GM08714 (cell line): ENCODE data around the gene MED13L.

ENCODE experiments used
- H3K4me3 ChIP-seq: fragments of 200-500 bp; sonication (Bioruptor generic); 2 replicates; pipeline ENCODE4 v1.5.1; 2014; ENCODE audit warnings: mild to moderate bottlenecking, low read length, inconsistent platforms
- ZNF274 ChIP-seq: IDR thresholded peaks from 2 replicates; pipeline ENCODE4 v1.6.1; 2012; ENCODE audit warnings: mild to moderate bottlenecking, low read depth, low read length

The MED13L gene

DNA sequence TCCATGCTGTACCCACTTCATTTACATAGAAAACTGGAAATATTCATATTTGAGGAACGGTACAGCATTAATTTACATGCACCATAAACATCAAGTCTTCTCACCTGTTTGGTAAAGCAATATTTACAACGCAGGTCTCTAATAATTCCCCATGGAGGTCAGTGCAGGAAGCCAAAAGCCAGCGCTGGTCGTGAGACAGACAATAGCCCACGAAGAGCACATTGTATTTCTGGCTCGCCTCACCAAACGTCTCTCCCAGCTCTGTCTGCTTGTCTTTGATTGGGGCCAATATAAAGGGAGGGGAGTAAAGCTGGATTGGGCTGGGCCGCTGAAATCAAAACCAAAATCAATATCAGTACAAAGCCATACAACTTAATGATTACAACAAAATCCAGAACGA is 302.1 kb downstream of the MED13L start:
- no peak for TF ChIP-seq ZNF274
- H3K4me3 ChIP-seq = no peak overlapping the region

DNA sequence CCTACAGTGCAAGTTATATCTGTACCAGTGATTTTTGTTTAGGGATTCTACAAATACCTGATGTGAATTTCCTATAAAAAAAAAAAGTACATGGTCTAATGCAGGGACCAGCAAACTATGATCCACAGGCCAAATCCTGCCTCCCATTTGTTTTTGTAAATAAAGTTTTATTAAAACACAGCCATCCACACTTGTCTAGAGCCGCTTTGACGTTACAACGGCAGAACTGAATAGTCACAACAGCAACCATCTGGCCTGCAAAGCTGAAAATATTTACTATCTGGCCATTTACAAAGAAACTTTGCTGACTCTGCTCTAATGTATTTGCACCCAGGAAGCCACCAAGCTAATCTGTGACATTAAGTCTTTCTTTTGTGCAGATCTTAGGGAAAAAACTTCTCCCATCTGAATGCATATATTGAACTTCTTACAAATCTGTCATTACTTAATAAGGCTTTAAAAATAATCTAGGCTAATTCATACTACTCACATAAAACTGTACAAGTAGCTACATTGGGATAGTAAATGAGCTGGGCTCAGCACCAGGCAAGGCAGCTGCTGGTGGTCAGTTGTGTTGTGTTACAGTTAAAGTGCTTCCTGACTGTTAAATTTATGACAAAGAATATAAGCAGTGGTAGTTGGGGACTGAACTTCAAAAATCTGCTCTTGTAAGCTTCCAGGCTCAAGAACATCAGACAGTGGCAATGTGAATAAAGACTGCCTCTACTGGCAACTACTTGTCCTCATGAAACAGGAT is 303.3 kb downstream of the MED13L start:
- no peak for TF ChIP-seq ZNF274
- H3K4me3 ChIP-seq = no peak overlapping the region

DNA sequence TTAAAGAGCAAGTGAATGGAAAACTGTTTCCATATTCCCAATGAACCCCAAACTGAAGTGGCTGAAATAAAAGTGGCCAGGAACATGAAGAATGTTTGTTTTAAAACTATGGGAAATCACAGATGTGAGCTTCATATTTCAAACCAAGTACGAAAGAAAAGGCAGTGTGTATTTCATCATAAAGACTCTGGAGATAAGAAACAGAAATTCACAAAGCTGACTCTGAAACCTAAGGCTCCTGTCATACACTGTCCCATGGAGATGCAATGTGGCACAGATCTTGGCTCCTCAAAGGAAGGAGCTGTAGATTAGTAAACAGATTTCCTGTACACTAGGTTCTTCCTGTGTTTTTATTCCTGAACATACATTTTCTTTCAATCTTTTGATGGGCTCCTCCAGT is 304.4 kb downstream of the MED13L start:
- TF ChIP-seq ZNF274 = no peak
- H3K4me3 ChIP-seq = no peak overlapping the region

DNA sequence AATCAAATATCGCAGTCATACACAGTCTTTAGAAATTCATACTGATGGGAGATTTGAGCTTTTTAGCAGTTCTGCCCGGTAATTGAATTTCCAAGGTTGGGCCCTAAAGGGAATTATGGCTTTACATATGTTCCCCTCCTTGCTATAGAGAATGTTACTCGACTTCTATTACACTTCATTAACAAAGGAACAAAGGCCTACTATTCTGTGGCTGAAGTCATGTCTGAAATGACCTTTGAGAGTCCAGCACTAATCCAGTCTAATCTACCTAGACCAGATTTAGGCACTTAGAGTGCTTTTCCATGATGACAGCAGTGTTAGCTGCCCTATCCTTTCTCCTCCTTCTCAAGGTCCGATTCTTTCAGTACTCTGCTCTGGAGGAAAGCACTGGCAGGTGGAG is 305.3 kb downstream of the MED13L start:
- H3K4me3 ChIP-seq = no peak overlapping the region
- TF ChIP-seq ZNF274 = no peak

DNA sequence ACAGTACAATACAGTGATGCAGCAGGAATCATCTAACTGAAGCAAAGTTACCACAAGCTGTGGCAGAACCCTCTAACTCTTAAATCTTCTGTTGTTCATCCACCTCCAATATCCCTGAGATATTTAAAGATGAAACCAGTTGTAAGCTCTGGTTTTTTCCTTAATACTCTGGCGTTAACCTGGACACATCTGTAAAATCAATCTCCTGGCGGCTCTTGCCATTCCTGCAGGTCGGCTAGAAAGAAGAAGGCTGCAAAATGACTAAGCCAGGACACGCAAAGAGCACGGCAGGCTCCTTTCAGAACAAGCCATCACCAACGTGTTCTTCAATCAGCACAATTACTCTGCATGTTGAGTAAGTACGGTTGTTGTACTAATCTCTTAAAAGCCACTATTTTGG is 309.3 kb downstream of the MED13L start:
- no peak for TF ChIP-seq ZNF274
- no peak overlapping the region for H3K4me3 ChIP-seq

GRCh38 chr12:115966376-115966775 is 311.1 kb downstream of the MED13L start:
- no peak for TF ChIP-seq ZNF274
- H3K4me3 ChIP-seq = no peak overlapping the region

DNA sequence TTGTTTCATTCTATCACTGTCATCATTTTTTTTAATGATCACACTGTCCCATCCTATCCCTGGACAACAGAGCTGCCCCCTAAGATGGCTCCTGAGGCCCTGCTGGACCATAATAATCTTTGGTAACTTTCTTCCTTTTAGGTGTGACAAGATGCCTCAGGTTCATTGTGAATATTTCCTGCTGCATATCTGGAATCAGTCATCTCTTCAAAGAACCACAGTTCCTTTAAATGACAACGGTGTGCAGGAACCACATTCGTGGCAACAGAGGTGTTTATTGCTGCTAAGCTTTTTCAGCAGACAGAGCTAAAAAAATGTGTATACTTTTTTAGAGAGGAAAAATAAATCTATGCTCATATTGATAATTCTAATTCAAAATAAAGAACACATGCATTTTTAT is 312.9 kb downstream of the MED13L start:
- TF ChIP-seq ZNF274 = no peak
- no peak overlapping the region for H3K4me3 ChIP-seq

DNA sequence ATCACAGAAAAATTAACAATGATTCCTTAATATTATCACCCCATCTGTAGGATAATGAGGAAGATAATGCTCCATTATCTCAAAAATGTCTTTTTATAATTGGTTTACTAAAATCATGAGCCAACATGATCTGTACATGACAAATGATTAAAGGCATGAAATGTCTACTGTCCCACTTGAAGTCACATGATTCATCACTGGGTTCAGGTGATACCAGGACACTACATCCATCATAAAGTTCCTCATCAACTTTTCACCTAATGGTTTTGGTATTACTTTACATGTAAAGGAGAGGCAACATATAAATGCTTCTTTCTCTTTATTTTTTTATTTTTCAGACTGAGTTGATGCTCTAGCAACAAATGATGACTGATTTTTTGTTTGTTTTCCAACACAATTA is 313.3 kb downstream of the MED13L start:
- H3K4me3 ChIP-seq = no peak overlapping the region
- TF ChIP-seq ZNF274 = no peak

- no peak for TF ChIP-seq ZNF274
- no peak overlapping the region for H3K4me3 ChIP-seq
Observed at GRCh38 chr12:115962216-115962615, 315.3 kb downstream of the MED13L start.

GRCh38 chr12:115960868-115961802 is 316.4 kb downstream of the MED13L start:
- no peak for TF ChIP-seq ZNF274
- no peak overlapping the region for H3K4me3 ChIP-seq

DNA sequence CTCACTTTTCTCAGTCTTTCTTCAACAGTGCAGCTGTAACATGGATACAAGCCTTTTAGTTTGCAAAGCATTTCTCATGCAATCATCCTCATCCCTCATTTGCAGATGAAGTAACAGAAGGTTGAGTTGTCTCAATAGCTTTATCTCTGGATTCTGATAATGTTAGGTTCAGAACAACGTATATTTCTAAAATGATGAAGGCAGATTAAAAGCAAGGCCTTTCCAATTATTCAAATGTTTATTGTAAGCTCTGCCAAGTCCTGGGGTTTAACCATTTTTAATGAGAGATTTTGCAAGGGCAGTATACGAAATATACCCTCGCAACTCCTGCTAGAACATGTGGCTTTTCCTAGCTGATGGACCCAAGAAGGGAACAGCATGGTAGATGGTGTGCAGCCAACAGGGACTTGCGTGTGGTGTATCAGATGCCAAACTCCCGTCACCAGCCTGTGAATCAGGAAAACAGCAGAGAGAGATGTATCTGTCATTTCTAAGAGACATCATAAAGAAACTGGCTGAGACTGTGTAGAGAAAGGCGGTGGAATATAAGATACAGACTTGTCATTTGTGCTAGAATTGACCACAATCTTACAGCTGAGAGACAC is 319.7 kb downstream of the MED13L start:
- H3K4me3 ChIP-seq = no peak overlapping the region
- no peak for TF ChIP-seq ZNF274

DNA sequence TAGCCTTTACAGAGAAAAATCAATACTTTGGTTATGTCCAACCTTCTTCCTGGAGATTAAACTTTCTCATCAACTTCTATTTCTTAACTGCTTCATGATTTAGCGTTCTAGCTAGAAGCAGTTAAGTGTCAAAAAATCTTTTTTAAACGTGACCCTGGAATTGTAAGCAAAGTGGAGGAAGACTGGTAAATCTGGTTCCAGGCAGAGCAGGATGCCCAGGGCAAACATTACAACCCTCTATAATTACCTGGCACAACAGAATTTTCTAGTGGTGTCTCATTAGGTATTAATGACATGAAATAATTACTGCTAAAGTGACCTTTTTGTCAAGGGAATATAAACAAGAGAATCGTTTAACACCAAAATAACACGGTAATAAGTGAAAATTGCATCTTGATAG is 320.8 kb downstream of the MED13L start:
- TF ChIP-seq ZNF274 = no peak

DNA sequence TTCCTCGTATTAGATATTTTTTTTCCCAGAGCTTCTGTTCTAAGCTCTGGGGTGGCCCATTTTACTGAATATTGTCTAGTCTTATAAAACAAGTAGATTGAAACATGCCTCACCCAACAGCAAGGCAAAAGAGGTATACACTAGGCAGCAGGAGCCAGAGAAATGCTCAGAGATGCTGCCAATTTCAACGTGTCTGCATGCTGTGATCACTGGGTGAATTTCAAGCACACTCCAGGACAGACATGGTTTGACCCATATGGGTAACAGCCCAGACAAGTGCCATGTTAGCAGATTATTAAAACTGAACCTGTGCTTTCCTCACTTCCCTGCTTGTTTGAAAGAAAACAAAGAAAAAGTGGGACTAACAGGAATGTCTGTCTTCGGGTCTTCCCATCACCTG is 321.3 kb downstream of the MED13L start:
- TF ChIP-seq ZNF274 = no peak
- no peak overlapping the region for H3K4me3 ChIP-seq

More for the DNA sequence above, 320.8 kb downstream of the MED13L start:
- H3K4me3 ChIP-seq = no peak overlapping the region

DNA sequence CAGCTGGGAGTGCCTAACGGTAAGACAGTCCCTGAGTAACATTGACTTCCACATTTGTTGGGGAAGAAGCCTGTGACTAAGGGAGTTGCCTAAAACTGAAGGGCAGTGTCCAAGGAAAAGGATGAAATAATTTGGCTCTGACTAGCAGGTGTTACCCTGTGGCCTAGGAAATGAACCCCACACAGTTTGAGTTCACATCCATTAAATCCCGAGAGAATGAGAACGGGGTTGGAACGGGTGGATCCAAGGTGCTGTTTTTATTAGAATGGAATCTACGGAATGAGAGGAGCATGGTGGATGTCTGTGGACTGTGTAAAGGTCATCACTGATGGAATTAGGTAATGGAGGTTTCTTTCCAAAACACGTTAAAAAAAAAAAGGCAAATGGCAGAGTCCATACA is 324.0 kb downstream of the MED13L start:
- H3K4me3 ChIP-seq = no peak overlapping the region
- TF ChIP-seq ZNF274 = no peak

DNA sequence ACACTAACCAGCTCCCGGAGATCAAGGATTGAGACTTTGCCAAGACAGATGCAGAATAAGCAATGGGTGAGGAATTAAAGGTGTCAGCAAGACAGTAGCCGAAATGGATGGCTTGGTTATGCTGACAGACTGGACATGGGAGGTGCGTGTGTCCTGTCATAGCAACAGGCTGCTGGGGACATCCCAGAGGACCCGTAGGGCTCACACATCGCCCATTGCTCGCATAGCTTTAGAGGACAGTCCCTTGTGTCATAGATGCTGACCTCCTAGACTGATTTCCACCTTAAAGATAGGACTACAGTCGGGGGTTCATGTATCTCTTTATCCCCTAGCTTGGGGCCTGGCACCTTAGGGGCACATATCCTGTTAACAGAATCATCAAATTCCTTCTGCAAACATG is 324.5 kb downstream of the MED13L start:
- TF ChIP-seq ZNF274 = no peak
- H3K4me3 ChIP-seq = no peak overlapping the region
